Stimulated activated CD8-positive, alpha-beta memory T cell treated with anti-CD3 and anti-CD28 coated beads, Interleukin-4, amount 100 ng/mL, for 4 hours (primary cell): ENCODE results near the gene MVB12B.

Experiments
- DNase-seq, 2 donors: peaks; one replicate each; pipeline ENCODE4 v3.0.0-alpha.2; 2020; ENCODE audit warnings: low read depth in 2 of 2, low spot score in 1 of 2

MVB12B gene

DNA sequence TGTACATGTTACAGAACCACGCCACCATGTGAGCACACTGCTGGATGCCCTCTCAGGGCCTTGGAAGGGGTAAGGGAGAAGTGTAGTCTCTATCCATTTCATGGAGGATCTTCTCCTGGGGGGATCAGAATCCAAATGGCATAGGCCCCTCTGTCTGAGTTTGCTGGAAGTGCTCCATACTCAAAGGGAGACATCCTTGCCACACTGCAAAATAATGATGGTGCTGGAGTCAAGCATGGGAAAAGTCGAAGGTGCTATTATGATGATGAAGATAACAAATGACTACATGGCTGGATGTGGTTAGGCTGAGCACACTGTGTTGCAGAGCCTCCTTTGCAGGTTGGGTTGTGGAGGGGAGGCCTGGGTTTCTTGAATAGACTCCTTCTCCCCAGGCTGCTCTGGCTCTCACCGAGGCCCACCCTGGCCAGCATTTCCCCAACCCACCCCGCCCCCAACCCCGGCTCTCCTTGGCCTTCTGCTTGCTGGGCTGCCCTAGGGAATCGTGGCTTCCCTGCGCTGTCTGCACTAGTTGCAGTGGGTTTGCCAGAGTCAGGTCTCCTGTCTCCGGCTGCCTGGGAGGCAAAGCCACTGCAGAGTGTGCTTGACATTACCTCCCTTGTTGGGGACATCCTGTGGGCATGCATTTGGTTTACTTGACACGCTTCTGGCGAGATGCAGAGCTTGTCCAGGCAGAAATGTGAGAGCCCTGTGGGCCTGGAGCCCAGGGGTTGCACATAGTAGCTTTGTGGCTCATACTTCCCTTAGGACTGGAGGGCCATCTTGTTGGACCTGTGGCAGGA is 3.0 kb downstream of the MVB12B start:
- DNase-seq: no peak

DNA sequence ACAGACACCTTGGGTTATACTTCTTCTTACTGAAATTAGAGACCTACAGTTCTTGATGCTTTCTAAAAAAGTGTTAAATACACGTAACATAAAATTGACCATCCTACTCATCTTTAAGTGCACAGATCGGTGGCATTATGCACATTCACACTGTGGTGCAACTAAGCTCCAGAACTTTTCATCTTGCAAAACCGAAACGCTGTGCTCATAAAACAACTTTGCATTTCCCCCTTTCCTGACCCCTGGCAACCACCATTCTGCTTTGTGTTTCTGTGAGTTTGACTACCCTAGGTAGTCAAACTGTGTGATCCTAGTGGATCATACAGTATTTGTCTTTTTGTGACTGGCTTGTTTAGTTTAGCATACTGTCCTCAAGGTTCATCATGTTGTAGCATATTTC is 3.9 kb downstream of the MVB12B start:
- DNase-seq: no peak

DNA sequence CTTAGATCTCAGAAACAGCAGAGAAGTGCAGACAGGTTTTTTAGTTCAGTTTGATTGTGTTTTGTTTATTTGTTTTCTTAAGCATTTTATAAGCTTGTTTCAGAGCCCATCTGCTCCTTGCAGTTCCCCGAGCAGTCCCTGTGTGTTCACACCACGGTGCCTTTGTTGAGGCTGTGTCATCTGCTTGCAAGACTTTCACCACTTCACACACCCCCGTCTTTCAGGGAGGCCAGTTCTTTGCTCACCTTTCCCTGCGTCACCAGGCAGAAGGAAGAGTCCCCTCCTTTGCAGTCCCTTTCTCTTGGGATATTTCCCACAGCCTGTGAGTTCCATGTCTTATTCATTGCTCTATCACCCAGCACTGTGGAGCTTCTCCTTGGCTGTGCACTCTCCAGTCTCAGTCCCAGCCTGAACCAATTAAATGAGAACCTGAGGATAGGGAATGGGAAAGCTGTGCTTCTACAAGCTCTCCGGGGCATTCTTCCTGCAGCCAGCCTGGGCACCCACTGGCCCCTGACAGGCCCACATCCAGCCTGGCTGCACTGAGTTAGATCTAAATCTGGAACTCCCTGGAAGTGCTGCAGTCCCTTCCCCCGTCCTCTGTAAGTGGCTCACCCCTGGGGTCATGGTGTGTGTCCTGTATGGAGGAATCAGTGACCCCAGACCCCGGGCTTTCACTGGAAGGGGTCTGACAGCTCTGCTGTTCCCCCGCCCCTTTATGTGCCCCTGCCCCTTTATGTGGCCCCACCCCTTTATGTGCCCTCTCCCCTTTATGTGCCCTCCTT is 5.5 kb downstream of the MVB12B start:
- DNase-seq: no peak

DNA sequence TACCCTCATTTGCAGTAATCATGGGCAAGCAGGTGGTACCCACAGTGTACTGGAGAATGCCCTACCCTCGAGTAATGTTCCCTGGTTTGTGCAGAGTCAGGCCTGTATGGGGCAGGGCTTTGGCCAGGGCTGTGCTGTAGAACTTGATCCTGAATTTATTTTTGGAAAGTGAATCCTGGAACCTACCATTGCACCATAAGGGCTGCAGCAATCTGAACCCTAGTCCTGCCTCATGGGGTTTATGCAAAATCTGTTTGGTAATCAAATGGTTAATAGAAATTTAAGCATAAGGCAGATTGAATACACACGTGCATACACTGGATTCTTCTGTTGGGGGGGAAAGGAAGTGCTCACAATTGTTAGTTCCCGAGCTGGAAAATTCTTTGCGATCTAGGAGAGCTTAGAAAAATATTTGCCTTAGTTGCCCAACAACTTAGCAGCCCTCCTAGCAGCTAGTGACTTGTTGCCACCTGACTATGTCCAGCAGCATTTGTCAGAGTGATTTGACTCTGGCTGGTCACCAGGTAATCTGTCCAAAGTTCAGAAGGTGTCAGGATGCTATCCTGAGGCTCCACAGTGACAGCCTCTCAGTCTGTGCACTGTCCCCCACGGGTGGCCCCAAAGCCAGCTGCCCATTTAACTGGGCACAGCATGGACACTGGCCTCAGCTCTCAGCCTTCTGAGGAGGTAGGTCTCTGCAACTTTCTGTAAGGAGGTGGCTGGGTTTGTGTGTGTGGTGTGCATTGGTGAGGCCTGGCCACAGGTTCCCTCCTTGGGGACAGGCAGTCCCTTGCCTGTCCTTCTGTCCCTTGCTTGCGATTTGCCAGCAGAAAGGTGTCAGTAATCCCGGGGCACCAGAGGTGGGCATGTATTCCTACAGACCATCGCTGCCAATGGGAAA is 8.3 kb downstream of the MVB12B start:
- no peak for DNase-seq

DNA sequence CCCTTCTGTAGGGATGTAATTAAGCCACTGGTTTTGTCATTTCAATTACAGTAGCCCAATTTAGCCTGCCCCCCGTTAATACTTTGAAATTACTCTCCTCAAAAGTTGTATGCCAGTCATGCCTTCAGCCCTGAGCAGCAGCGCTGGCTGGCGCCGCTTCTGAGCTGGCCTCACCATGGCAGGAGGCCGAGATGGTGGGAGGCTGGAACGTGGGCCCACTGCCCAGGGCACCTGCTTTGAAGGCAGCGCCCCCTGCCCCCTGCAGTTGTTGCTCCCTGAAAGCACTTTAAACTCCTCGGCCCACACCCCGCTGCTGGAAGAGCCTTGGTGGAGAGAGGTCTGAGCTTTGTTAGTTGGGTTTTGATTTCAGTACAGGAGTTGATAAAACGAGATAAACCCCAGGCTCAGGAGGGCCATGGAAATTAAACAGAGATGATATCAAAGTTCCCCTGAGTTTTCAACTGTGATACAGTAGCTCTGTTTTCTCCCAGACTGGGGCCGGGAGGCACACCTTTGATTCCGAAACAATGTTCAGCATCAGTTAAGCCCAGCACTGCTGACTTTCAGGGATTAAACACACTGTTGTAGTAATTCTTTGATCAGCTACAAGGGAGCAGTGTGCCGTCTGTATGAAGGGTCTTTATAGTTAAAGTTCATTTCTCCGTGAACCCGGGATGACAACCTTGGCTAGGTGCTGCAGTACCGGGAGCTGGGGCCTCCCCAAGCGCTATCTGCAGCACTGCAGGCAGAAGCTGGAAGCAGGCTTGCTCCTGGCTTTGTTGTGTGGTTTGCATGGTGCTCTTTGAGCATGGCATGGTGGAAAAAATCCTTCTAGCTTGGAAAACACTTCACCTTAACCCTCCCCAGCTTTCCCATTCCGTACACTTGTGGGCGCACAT is 9.5 kb downstream of the MVB12B start:
- DNase-seq: no peak

DNA sequence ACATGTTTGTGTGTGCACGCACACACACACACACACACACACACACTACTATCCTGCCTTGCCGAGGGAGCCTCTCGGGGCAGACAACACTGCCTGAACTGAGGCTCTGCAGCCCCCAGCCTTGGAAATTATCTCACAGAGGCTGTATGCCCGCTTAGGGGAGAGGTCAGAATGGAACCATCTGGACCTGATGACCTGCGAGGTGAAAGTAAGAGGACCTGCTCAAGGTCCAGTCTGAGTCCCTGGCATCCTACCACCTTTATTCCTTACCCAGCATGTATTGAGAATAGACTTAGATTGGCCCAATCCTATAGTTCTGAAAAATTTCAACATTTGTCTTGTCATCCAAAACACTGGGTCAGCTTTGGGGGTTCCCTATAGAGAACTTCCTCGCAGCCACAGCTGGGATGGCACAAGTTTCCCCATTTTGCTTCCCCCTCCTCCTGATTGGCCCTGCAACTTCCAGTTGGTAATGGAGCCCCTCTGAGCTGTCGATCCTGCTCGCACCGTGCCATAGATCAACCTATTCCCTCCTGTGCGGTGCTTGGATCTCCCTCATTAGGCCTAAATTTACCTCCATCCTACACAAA is 10.2 kb downstream of the MVB12B start:
- no peak for DNase-seq

DNA sequence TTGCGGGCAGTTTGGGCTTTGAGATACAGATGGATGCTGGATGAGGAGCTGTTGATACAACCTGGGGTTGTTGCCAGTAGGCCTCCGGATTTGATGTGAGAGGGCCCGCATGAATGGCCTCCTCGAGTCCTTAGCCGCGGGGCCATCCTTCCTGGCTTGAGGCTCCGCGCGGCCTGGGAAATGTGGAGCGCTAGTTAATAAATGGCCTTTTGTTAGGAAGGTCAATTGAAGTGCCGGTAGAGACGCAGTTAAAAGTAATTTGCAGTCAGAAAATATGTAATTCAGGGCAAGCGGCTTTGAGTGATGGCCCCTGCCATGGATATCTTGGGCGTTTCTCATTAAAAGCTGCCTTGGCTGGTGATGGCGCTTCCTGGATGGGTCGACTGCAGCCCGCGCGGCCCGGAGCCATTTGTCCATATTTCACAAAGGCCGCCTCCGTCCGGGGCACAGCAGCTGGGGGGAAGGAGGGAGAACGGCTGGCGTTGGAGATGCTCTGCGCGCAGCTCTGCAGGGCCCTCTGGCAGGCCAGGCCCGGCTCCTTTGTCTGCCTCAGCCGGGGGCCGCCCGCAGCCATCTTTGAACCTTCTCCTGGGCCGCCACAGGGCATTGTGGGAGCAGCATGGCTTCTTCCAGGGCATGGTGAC is 11.2 kb downstream of the MVB12B start:
- DNase-seq: no peak

DNA sequence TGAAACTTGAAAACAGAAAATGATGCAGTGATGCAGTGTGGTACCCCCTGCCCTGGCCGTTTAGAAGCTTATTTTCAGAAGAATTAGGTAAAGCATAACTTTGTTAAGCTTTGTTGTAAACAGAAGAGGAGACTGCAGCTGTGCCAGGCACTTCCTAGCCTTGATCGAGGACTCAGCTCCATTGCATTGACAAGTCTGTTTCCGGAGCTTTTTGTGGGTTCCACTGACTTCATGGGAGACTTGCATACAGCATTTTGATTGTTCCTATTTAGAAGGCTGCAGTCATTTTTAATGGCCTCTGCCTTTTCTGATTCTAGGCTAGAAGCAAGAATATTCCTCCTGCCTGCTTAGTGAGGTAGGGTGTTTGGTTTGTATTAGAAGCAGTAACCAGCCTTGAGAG is 12.3 kb downstream of the MVB12B start:
- DNase-seq: no peak

DNA sequence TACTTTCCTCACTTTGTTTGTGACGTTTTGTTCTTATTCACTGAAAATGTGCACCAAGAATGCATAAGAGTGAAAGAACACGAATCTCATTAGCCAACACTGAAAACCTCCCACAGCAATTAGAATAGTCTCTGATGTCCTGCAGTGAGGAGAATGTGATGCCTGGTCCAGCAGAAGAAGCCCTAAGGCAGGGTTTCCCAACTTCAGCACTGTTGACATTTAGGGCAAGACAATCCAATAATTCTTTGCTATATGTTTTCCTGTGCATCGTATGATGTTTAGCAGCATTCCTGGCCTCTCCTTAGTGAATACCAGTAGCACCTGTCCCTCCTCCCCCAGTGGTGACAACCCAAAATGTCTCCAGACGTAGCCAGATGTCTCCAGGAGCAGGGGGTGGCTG is 14.8 kb downstream of the MVB12B start:
- DNase-seq: no peak

DNA sequence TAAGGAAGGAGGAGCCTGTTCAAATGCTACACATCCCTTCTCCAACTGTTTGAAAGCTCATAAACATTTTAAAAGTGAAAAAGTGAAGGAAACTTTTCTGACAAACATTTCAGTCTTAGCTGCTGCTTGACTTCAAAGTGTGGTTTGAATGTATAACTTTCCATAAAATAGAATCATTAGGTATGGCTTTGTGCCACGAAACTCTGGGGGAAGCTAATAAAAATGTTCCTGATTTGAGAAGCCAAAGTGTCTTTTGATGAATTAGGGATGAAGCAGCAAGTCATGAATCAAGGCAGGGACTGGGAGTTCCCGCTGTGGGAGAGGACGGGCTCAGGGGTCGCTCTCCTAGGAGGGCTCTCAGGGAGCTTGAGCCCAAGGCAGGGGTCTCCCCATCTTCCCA is 15.3 kb downstream of the MVB12B start:
- no peak for DNase-seq

DNA sequence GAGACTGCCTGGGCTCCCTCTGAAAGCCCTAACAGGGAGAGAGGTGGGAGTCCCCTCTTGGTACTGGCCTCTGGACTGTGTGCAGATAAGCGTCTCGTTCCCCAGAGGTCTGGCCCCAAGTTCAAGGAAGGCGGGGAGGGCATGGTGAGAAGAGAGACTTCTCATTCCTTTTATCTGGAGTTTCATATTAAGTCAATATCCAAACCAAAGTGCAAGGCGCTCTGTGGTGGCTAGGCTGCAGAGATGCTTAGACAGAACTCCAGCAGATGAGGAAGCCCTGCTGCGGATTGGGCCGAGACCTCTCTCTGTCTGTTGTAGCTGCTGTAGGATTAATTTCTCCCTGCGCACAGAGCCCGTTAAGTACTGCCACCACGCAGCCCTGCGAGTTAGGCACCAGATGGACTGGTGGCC is 16.0 kb downstream of the MVB12B start:
- no peak for DNase-seq

DNA sequence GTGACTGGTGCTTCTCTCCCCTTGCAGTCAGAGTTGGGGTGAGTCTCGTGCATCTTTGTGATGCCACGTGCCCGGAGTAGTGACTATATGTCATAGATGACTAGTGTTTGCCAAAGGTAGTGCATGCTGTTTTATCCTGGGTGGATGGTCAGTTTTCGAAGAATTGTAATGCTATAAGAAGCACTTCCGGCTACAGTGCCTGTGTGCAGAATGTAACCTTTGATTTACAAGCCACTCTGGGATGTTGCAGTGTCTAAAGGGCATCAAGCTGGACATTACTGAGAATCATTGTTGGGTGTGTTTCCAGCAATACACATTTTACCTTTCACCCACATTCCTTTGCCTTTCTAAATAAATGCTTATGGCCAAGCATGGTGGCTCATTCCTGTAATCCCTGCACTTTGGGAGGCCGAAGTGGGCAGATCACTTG is 16.7 kb downstream of the MVB12B start:
- no peak for DNase-seq

DNA sequence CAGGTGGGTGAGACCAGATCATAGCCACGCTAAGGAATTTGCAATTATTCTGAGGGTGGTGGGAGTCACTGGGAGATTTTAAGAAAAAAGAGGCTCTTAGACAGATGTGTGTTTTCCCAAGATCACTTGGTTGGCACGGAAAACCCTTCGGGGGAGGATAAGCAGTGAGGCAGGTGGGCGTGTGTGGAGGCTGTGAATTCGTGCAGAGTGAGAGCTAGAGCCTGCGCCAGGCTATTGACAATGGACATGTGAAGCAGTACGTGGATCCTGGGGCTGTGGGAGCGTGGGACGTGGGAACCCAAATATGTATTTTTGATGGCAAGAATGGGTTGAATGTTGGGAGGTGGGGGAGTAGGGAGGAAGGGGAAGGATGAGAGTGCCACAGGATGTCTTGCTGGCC is 19.4 kb downstream of the MVB12B start:
- no peak for DNase-seq

DNA sequence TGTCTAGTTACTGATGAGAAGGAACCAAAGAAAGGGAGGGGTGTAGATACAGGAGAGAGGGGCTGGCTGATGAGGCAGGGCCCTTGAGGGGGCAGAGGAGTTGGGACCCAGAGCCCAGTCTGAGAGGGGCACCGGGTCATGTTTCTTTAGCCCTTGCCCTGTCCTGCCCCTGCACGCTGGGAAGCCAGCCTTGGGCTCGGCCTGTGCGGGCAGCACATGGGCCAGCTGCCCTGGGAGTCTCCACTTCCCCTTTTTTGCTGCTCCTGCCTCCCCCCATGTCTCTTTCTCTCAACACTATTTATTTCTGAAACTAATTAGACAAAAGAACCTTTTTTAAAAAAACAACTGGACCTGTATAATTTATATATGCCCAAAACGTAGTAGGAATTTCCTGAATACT is 20.5 kb downstream of the MVB12B start:
- DNase-seq: no peak

DNA sequence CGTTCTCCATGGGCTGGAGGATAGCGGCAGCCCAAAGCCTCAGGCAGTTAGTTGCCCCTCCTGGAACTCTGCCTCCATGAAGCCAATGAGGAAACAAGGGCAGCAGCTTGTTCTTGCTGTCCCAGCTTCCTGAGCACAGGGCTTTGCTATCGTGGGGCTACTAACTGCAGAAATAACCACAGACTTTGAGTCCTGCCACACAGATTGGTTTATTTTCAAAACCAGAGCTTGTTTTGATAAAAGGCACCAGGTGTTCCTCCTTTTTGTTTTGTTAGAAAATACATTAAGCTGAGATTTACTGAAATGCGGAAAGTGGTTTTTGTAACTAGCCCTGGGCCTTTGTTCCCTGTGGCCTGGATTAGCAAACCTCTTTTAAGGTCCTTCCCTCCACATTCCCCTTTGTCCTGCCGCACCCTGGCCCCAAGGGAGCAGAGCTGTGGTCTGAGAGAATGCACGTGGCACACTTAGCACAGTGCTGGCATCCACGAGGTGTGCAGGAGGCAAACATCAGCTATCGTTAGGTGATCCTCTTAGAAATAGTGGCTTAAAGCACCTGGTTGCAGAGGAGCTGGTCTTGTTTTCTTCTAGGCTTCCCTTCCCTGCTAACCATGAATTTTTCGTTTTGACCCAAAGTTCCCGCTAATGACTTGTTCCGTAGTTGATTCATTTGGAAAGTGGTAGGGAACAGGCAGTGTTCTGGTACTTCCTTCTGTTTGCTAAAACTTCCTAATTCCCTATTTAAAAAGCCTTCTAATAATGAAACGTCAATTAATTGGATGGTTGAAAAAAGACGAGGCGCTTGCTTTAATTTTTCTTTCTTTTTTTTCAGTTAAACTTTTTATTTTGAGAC is 21.5 kb downstream of the MVB12B start:
- DNase-seq: no peak

DNA sequence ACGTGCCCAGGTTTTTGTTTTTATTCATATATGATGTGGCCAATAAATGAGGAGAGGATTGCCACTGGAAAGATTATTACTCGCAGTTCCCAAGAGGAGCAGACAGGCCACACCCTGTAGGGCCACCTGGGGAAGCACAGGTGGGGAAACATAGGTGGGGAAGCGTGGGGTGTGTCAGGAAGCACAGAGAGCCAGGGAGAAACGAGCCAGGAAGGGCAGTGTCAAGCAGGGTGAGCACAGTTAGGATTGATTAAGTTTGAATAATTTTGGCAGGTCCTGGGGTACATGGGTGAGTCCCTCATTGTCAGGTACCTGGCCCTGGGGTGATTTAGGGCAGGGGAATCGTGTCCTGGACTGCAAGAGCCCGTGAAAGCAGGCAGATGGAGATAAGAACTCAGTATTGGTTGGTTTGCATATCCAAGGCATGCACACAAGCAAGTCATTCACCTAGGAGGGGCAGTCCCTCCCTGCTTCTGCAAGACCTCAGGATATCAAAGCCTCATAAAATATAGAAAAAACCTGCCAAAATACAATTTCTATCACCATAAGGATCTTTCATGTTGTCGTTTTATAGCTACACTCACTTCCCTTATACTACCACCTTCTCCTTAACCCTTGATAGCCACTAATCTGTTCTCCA is 22.4 kb downstream of the MVB12B start:
- DNase-seq: no peak

DNA sequence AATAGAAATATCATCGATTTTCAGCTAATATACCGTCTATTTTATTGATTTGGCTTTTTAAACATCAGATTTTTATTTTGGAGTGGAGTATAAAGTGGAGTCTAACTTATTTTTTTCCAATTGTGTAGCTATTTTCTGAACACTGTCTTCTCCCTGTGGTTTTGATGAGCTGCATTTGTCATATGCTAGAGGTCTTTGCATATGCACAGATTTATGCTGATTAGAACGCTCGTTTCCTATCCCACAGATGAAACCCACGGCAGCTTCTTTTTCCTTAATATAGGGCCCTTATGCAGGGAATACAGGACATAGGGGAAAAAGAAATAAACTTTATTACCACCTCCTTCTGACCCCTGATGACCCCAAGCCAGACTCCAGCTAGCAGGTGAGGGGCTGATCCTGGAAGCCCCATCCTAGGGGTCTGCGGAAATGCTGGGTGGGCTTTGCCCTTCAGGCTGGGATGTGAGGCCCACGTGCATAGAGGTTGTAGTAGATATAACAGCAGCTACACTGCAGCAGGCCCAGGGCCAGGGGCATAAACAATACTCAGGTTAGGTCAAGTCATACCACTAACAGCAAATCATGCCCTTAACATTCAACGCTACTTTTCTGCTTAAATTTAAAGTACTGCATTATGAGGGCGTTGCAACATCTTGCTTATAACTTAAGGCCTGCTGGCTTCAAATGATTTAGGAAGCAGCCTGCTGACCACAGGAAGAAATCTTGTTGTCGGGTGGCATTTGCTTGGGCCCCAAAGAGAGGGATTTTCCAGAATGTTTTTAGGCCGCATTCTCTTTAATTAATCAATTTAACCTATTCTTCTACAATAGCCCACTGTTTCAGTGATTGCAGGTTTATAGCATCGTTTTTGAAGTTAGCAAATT is 28.5 kb downstream of the MVB12B start:
- DNase-seq: no peak
